Naive thymus-derived CD4-positive, alpha-beta T cell (primary cell): ENCODE data around the gene SIL1. TPM values are rescaled to one million over a fixed set of nuclear protein-coding genes. Genes with fewer than 3 reads are reported as not detected.
A peak's percentile ranks its signal among the peaks of the same experiment; 100 is the strongest.

Experiments
- ATAC-seq: fragments of 150-1000 bp; cut with Tn5 transposase; 2 replicates; pipeline ENCODE4 v1.10.0; 2021; ENCODE audit warnings: mild to moderate bottlenecking, moderate library complexity
- CTCF ChIA-PET: fragments of 350-600 bp; sonication (Branson Sonifier 250); formaldehyde crosslinking; loops from one replicate; lab custom pipeline; 2021; ENCODE audit warnings: antibody characterized with exemption; lab: Charles Lee
- POLR2A ChIA-PET: fragments of 350-600 bp; sonication (Branson Sonifier 250); formaldehyde crosslinking; loops from one replicate; lab custom pipeline; 2021; ENCODE audit warnings: antibody characterized with exemption, inconsistent platforms; lab: Charles Lee
- DNase-seq, 9 donors: peaks; one replicate each; pipeline versions ENCODE4 v3.0.0 to v3.0.0-alpha.2; 2020 to 2022; ENCODE audit warnings: mixed read lengths in 1 of 9
- H3K27ac ChIP-seq: one replicate; pipeline ENCODE4 v1.7.0; 2013; ENCODE audit warnings: mild to moderate bottlenecking, low read depth, low read length, moderate library complexity
- H3K27me3 ChIP-seq, 2 donors: one replicate each; pipeline ENCODE4 v1.7.0; 2013; ENCODE audit warnings: low read length in 2 of 2, mild to moderate bottlenecking in 2 of 2, moderate library complexity in 2 of 2; ENCODE audit not compliant: control insufficient read depth in 2 of 2, insufficient read depth in 2 of 2
- H3K36me3 ChIP-seq, 3 experiments: 1 replicate in 2 of 3; 2 replicates in 1 of 3; pipeline ENCODE4 v1.7.0; 2013; ENCODE audit warnings: low read length in 3 of 3, mild to moderate bottlenecking in 3 of 3, moderate library complexity in 1 of 3; ENCODE audit not compliant: insufficient read depth in 3 of 3, control insufficient read depth in 2 of 3
- H3K4me1 ChIP-seq, 2 donors: one replicate each; pipeline ENCODE4 v1.7.0; 2013; ENCODE audit warnings: low read length in 2 of 2, mild to moderate bottlenecking in 2 of 2, moderate library complexity in 1 of 2; ENCODE audit not compliant: control insufficient read depth in 2 of 2, insufficient read depth in 2 of 2
- H3K4me3 ChIP-seq: 2 replicates; pipeline ENCODE4 v1.7.0; 2013; ENCODE audit warnings: mild to moderate bottlenecking, low read length
- H3K9me3 ChIP-seq, 3 experiments: 1 replicate in 2 of 3; 2 replicates in 1 of 3; pipeline ENCODE4 v1.7.0; 2013; ENCODE audit warnings: low read length in 3 of 3; ENCODE audit not compliant: control insufficient read depth in 2 of 3
- H3K27ac Mint-ChIP-seq, 9 donors: one replicate each; pipeline ENCODE4 v1.8.0; 2020 to 2022; ENCODE audit warnings: mixed read lengths in 9 of 9, mild to moderate bottlenecking in 8 of 9, moderate library complexity in 5 of 9, inconsistent platforms in 2 of 9
- H3K27me3 Mint-ChIP-seq, 5 donors: one replicate each; pipeline ENCODE4 v1.8.0; 2021 to 2022; ENCODE audit warnings: mixed read lengths in 5 of 5, mild to moderate bottlenecking in 1 of 5
- H3K36me3 Mint-ChIP-seq, 5 donors: one replicate each; pipeline ENCODE4 v1.8.0; 2020 to 2022; ENCODE audit warnings: mixed read lengths in 5 of 5, mild to moderate bottlenecking in 3 of 5, inconsistent platforms in 1 of 5
- H3K4me1 Mint-ChIP-seq, 7 donors: one replicate each; pipeline ENCODE4 v1.8.0; 2020 to 2022; ENCODE audit warnings: mixed read lengths in 7 of 7, mild to moderate bottlenecking in 3 of 7, inconsistent platforms in 1 of 7
- H3K4me3 Mint-ChIP-seq, 10 donors: one replicate each; pipeline ENCODE4 v1.8.0; 2020 to 2022; ENCODE audit warnings: mild to moderate bottlenecking in 10 of 10, mixed read lengths in 10 of 10, moderate library complexity in 6 of 10, inconsistent platforms in 2 of 10
- H3K9me3 Mint-ChIP-seq, 11 donors: one replicate each; pipeline ENCODE4 v1.8.0; 2020 to 2022; ENCODE audit warnings: mixed read lengths in 11 of 11, mild to moderate bottlenecking in 4 of 11, inconsistent platforms in 1 of 11, moderate library complexity in 1 of 11
- intact Hi-C, 2 donors: fragments of 100-400 bp; cut with micrococcal nuclease; formaldehyde crosslinking; loops; one replicate each; pipeline ENCODE4 v1.15.1; 2023
- polyA plus RNA-seq, 2 donors: library from polyadenylated mRNA; unstranded; fragments of 300-500 nt; fragmentation: Illumina TruSeq; gene quantifications; one replicate each; pipeline ENCODE4 v1.2.3, GENCODE V29; 2021
- total RNA-seq, 6 experiments: library from RNA in 5 of 6; stranded (reverse) in 5 of 6; gene quantifications; 1 replicate in 5 of 6; 2 replicates in 1 of 6; pipeline ENCODE4 v1.2.3 and lab custom pipeline; 2021 to 2026

The SIL1 gene
- total and polyA plus RNA-seq, 7 experiments from 2014 or later = 10.6 to 27.1 (median 17.9) TPM

GRCh38 chr5:139205586-139205985 lies 7.4 kb upstream of the SIL1 start:
- no peaks in the 10 kb centered on the region for H3K9me3 ChIP-seq
- no peak for DNase-seq
- H3K27me3 ChIP-seq = no peaks in the 10 kb centered on the region
- no peak overlapping the region for H3K4me3 ChIP-seq
- no peaks in the 10 kb centered on the region for H3K9me3 Mint-ChIP-seq
- no peak overlapping the region for H3K27ac ChIP-seq
- ChIA-PET POLR2A (no interaction called here), CTCF (no interaction called here)
- no peaks in the 10 kb centered on the region for H3K36me3 ChIP-seq
- no peak for ATAC-seq
- H3K27me3 Mint-ChIP-seq = no peaks in the 10 kb centered on the region
- peaks cover 0 to 3% (median 0%) of the 10 kb centered on the region in 7 donors for H3K4me1 Mint-ChIP-seq
- intact Hi-C loops = no loop called here
- no peaks in the 10 kb centered on the region for H3K36me3 Mint-ChIP-seq
- no peaks in the 10 kb centered on the region for H3K4me1 ChIP-seq
- H3K4me3 Mint-ChIP-seq = no peak overlapping the region
- no peak overlapping the region for H3K27ac Mint-ChIP-seq

GRCh38 chr5:139205124-139205523 lies 7.0 kb upstream of the SIL1 start:
- POLR2A ChIA-PET = no interaction called here
- CTCF ChIA-PET = no interaction called here
- ATAC-seq (no peak), DNase-seq (no peak)
- Histone ChIP-seq H3K4me3 (no peak overlapping the region), H3K36me3 (no peaks in the 10 kb centered on the region), H3K27ac (no peak overlapping the region), H3K4me1 (no peaks in the 10 kb centered on the region), H3K9me3 (no peaks in the 10 kb centered on the region), H3K27me3 (no peaks in the 10 kb centered on the region)
- H3K27ac Mint-ChIP-seq = no peak overlapping the region
- no peaks in the 10 kb centered on the region for H3K27me3 Mint-ChIP-seq
- H3K4me3 Mint-ChIP-seq = no peak overlapping the region
- H3K4me1 Mint-ChIP-seq = peaks cover 0 to 3% (median 0%) of the 10 kb centered on the region in 7 donors
- intact Hi-C loops = no loop called here
- H3K9me3 Mint-ChIP-seq = no peaks in the 10 kb centered on the region
- H3K36me3 Mint-ChIP-seq = no peaks in the 10 kb centered on the region

GRCh38 chr5:139204196-139204595 lies 6.0 kb upstream of the SIL1 start:
- Histone ChIP-seq H3K4me1 (no peaks in the 10 kb centered on the region), H3K9me3 (no peaks in the 10 kb centered on the region), H3K27me3 (no peaks in the 10 kb centered on the region), H3K27ac (no peak overlapping the region), H3K4me3 (no peak overlapping the region), H3K36me3 (no peaks in the 10 kb centered on the region)
- ChIA-PET CTCF (no interaction called here), POLR2A (no interaction called here)
- ATAC-seq (no peak), DNase-seq (no peak)
- no peak overlapping the region for H3K27ac Mint-ChIP-seq
- H3K36me3 Mint-ChIP-seq = no peaks in the 10 kb centered on the region
- no peaks in the 10 kb centered on the region for H3K27me3 Mint-ChIP-seq
- H3K4me1 Mint-ChIP-seq = peaks cover 0 to 4% (median 0%) of the 10 kb centered on the region in 7 donors
- H3K9me3 Mint-ChIP-seq = no peaks in the 10 kb centered on the region
- intact Hi-C loops = no loop called here
- H3K4me3 Mint-ChIP-seq = no peak overlapping the region

DNA sequence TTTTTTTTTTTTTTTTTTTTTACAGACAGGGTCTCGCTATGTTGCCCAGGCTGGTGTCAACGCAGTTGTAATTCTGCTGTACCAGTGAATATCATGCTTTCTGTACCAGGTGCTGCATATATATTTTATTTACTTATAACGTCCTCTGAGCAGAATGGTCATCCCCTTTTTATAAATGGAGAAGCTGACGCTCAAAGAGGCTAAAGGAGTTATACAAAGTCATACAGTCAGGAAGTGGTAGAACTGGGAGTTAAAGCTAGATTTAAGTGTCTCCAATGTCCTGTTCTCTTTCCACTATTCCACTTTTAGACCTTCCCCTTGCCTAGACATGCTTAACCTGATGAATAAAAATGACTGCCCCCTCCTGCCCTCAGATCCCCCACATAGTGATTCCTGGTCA lies 1.2 kb upstream of the SIL1 start:
- CTCF ChIA-PET = no interaction called here
- Histone ChIP-seq H3K27ac (no peak overlapping the region), H3K4me3 (no peak overlapping the region), H3K36me3 (no peaks in the 10 kb centered on the region), H3K9me3 (no peaks in the 10 kb centered on the region), H3K27me3 (no peaks in the 10 kb centered on the region), H3K4me1 (peaks cover 8% of the 10 kb centered on the region in 2 donors)
- DNase-seq = no peak
- POLR2A ChIA-PET = interaction anchor here (0.5 kb wide), 1 partner anchor 322 kb away, joined by 3 read pairs; no protein-coding TSS in a partner anchor
- Mint-ChIP-seq H3K36me3 (peaks cover 0 to 14% (median 7%) of the 10 kb centered on the region in 5 donors), H3K27me3 (no peaks in the 10 kb centered on the region), H3K9me3 (no peaks in the 10 kb centered on the region), H3K4me1 (peaks cover 17 to 29% (median 23%) of the 10 kb centered on the region in 7 donors), H3K27ac (peak overlapping the region in 1 of 9 donors; percentile 14), H3K4me3 (peak overlapping the region in 4 of 10 donors; percentile 26 to 35 (median 31))
- no peak for ATAC-seq
- intact Hi-C loops = loop anchor here (2.0 to 10.0 kb wide), 10 partner anchors 315 to 1445 kb away; partner anchors contain the start of genes APBB3 (in 1 of the 2), CDC25C (in 1 of the 2), CTNNA1 (in 1 of the 2) and FAM13B (in 1 of the 2)

GRCh38 chr5:139196296-139196956 lies 1.7 kb downstream of the SIL1 start:
- Histone ChIP-seq H3K27me3 (no peaks in the 10 kb centered on the region), H3K27ac (peak overlapping the region; percentile 89), H3K9me3 (no peaks in the 10 kb centered on the region), H3K36me3 (no peaks in the 10 kb centered on the region), H3K4me3 (no peak overlapping the region), H3K4me1 (peaks cover 8% of the 10 kb centered on the region in 2 donors)
- ChIA-PET POLR2A (interaction anchor here (0.6 kb wide), 1 partner anchor 33 kb away, joined by 3 read pairs; no protein-coding TSS in a partner anchor), CTCF (no interaction called here)
- DNase-seq (no peak), ATAC-seq (no peak)
- peak overlapping the region; percentile 13 to 96 (median 71) for H3K4me3 Mint-ChIP-seq
- H3K9me3 Mint-ChIP-seq = no peaks in the 10 kb centered on the region
- no peaks in the 10 kb centered on the region for H3K27me3 Mint-ChIP-seq
- H3K27ac Mint-ChIP-seq = peak overlapping the region in 7 of 9 donors; percentile 11 to 94 (median 71)
- H3K4me1 Mint-ChIP-seq = peaks cover 17 to 43% (median 26%) of the 10 kb centered on the region in 7 donors
- intact Hi-C loops = loop anchor here (5.0 to 10.0 kb wide), 9 partner anchors 318 to 1442 kb away; partner anchors contain the start of genes APBB3 (in 1 of the 2), CDC25C (in 1 of the 2), CTNNA1 (in 1 of the 2) and HNRNPA0 (in 1 of the 2)
- peaks cover 4 to 20% (median 11%) of the 10 kb centered on the region in 5 donors for H3K36me3 Mint-ChIP-seq

- peak overlapping the region in 1 of 10 donors; percentile 21 for H3K4me3 Mint-ChIP-seq
Observed at GRCh38 chr5:139194486-139194885, 3.7 kb downstream of the SIL1 start.

More at GRCh38 chr5:139194486-139194885, 3.7 kb downstream of the SIL1 start:
- H3K27ac ChIP-seq = peak overlapping the region; percentile 17
- H3K4me3 ChIP-seq = no peak overlapping the region
- H3K27me3 ChIP-seq = no peaks in the 10 kb centered on the region
- H3K4me1 ChIP-seq = peaks cover 8% of the 10 kb centered on the region in 2 donors
- H3K9me3 ChIP-seq = no peaks in the 10 kb centered on the region
- CTCF ChIA-PET = no interaction called here
- DNase-seq (no peak), ATAC-seq (no peak)
- POLR2A ChIA-PET = no interaction called here
- intact Hi-C loops = loop anchor here in 1 of 2 donors (10.0 kb wide), 3 partner anchors 320 to 1440 kb away; partner anchors contain the start of gene HNRNPA0
- no peaks in the 10 kb centered on the region for H3K36me3 ChIP-seq
- Mint-ChIP-seq H3K9me3 (no peaks in the 10 kb centered on the region), H3K36me3 (peaks cover 4 to 26% (median 15%) of the 10 kb centered on the region in 5 donors), H3K27me3 (no peaks in the 10 kb centered on the region), H3K4me1 (peaks cover 24 to 40% (median 32%) of the 10 kb centered on the region in 7 donors), H3K27ac (peak overlapping the region in 5 of 9 donors; percentile 31 to 68 (median 43))
